HG02678 (cell line): ENCODE measurements around the gene CEP128.
A peak's percentile ranks its signal among the peaks of the same experiment; 100 is the strongest.

Experiments
- ATAC-seq: cut with Tn5 transposase; IDR thresholded peaks from one replicate; pipeline ENCODE4 v1.9.1; 2021; ENCODE audit warnings: mild to moderate bottlenecking, moderate library complexity; ENCODE audit not compliant: unreplicated experiment

Gene CEP128

DNA sequence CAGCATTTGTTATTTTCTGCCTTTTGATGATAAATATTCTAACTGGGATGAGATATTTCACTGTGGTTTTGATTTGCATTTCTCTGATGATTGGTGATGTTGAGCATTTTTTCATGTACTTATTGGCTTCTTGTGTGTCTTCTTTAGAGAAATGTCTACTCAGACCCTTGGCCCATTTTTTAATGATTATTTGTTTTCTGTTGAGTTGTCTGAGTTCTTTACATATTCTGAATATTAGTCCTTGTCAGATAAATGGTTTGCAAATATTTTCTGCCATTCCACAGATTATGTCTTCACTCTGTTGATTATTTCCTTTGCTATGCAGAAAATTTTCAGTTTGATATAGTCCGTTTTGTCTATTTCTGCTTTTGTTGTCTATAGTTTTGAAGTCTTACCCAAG lies 317.0 kb downstream of the CEP128 start:
- ATAC-seq = no peak

DNA sequence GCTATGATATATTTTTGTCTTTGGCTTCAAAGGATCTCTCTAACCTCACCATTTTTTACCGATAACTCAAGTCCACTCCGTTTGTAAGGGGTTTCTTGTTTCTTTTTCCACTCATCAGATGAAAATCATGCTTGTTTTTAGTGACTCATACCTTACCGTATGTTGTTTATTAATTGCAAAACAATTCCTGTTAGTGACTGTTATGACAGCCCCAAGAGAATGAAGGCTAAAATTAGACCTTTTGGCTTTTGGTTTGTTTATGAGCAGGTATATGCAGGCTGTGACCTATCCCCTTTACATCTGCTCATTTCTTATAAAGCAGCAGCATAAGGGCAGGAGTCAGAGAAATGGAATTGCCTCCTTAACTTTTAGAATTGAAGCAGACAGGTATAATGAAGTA lies 319.8 kb downstream of the CEP128 start:
- peak; percentile 75 for ATAC-seq

DNA sequence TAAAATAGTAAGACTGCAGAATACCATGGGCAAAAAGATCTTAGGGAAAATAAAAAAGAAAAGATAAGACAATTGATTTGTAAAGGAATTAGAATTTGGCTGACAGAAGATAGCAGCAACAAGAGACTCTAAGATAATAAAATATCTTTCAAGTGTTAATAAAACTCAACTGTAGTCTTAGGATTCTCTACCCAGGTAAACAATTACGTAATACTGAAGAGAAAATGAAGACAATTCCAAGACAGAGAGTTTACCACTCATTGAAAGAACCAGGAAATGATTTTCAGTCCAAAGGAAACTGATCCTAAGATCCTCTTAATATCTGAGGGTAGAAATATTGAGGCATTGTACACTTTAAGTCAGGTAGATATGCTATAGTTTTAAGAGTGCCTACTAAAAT lies 321.1 kb downstream of the CEP128 start:
- ATAC-seq = no peak

DNA sequence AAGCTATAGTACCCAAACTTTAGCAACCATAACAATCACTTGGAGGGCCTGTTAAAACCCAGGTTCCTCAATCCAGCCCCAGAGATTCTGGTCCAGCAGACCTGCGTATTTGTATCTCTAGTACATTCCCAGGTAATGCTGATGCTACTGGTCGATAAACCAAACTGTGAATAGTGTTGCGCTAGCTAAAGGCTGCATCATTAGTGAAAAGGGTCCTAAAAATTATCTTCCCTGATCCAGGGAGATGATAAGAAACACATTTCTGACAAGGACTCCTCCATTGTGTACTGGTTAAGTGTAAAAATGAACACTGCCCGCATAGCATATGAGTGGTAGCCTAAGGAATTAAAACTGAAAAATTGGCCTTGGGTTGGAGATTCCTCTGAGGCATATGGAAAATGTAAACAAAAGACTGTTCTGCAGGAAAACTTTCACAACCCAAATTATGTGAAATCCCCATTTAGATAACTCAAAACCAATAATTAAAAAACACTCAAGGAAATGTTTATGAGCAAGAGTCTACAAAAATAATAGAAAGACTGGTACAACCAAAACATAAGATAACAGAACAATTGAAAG lies 322.7 kb downstream of the CEP128 start:
- ATAC-seq = no peak

DNA sequence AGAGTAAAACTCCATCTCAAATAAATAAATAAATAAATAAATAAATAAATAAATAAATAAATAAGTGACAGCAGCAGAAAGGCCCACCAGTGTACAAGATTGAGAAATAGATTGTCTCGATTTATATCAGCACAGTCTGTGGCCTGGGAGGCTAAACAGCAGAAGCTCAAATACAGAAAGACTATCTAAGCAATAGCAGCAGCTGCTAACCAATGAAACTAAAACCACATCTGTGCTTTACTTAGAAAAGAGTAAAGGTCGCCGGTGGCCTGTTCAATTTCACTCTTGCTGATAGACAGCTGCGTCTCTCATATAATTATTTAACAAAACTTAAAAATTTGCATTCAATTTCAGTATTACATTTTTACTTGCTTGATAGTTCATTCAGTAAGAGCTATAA lies 325.7 kb downstream of the CEP128 start:
- peak; percentile 99 for ATAC-seq

DNA sequence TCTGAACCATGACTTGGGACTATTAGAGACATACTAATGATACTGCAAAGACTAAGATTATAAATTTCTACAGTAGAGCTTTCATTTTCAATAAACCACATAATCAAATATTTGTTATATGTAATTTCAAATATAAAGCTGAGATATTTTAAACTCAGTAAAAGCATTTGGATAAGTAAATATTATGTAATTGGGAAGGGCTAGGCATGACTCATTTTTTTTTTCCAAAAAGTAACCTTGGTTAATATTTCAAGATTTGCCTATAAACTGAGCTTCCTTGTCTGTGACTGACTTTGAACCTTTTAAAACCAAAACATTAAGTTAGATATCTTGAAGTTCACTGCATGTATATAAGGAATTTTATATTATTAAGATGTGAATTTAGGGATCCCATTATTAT lies 332.5 kb downstream of the CEP128 start:
- ATAC-seq = no peak

DNA sequence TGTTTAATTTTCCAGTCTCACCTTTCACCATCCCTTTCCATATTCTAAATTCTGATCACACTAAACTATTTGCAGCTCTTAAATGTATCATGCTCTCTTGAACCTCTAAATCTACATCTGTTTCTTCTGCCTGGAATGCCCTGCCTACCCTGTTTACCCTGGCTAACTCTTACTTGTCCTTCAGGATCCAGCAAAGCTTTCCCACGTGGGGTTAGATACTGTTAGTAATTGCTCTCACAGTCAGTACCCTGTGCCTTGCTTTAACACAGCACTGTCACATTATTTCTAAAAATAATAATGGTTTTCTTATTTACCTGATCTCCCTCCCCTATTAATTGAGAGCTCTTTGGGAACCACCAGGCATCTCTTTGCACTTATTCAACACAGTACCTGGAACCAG lies 333.0 kb downstream of the CEP128 start:
- ATAC-seq = no peak

DNA sequence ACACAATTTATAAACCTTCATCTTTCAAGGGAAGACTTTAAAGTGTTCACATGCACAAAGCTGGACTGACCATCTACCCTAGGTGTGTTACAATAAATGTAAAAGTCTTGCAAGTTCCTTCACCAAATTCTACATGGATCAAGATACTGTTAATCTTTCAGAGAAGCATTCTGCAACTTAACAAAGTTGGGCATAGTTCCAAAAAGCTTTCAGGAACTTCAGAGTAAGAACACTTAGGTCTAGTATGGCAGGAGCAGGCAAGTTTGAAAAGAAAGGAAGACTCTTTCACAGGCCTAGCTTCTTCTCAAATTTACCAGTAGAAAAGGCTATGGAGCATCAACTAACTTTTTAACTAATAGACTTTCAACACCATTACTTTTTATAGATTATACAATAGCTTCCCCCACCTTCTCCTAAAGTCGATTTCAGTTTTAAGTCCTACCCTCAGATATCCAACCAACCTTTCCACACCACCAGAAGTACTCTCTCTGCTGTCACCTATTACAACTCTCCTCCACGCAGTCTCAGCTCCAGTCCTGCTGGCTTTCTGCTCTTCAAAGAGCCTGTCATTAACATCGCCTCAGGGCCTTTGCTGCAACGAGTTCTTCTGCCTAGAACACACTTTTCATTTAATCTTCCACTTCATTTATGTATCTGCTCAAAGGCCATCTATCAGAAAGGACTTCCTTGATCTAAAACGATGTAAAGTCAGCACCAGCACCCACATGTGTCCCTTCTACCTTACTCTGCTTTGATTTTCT lies 333.9 kb downstream of the CEP128 start:
- no peak for ATAC-seq

DNA sequence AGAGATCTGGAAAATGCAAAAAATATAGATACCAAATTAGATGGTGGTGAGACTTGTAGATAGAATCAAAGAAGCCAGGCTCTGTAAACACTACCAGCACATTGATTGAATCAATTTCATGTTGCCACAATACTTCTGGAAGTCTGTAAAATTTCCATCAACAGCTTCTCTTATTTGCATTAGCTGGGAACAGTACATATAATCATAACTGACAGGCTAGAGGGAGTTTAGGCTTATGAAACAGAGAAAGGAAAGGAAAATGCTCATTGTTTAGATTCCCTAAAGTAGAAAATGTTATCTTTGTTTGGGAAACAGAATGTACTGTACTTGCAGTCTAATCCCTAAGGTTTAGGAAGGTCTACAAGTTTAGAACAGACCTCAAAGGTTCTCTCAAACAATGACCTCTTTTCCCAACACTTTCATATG lies 335.2 kb downstream of the CEP128 start:
- ATAC-seq = no peak

DNA sequence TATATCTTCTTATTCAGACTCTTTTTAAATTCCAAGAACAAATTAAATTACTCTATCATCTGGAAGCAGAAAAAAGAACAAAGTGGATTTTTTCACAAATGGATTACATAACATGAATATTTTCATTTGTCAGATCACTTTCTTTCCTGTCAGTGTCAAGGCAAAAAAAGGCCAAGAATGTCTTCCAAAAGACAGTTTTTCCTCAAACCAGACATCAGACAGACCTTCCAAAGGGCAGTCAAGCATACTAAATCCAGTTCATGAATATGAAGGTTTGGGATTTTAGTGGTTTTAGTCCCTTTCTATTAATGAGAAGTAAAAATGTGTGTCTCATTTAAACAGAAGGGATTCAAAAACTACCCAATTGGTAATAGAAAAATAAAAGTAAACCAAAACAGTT lies 336.0 kb downstream of the CEP128 start:
- no peak for ATAC-seq

DNA sequence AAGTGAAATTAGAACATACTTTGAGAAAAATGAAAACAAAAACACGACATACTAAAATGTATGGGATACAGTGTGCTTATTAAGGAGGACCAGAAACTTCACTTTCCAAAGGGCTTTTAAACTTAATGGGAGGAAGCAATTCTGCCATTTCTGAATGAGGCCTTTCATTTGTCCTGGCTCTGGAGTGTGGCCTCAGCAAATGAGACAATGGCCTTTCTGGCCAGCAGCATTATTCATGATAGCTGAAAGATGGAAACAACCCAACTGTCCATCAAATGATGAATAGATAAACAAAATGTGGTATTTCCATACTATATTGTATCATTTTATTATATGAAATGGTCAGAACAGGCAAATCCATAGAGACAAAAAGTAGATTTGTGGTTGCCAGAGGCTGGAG lies 338.6 kb downstream of the CEP128 start:
- no peak for ATAC-seq

DNA sequence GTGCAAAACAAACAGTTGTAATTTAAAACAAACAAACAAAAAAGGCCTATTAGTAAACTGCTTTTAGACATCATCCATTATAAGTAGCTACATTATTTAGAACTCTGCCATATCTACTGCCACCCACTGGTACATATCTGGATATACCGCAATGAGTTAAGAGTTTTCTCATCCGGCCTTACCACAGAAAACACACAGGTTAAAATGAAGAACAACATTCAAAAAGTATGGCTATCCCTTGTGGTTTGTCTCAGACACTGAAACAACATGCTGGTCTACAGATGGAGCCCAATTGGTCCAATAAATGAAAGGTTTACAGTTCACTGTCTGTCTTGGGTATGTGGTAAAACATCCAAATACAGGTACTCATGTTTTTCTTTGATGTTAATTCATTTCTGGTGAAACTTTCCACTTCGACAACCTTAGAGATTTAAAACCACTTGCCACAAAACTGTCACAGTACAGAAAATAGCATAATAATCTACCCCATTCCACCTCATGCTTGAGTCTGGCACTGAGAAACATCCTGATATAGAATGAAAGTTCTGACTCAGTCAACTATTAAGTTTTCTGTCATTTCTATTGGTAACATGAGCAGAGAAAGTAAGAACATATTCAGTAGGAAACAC lies 354.3 kb downstream of the CEP128 start:
- ATAC-seq = peak; percentile 97

DNA sequence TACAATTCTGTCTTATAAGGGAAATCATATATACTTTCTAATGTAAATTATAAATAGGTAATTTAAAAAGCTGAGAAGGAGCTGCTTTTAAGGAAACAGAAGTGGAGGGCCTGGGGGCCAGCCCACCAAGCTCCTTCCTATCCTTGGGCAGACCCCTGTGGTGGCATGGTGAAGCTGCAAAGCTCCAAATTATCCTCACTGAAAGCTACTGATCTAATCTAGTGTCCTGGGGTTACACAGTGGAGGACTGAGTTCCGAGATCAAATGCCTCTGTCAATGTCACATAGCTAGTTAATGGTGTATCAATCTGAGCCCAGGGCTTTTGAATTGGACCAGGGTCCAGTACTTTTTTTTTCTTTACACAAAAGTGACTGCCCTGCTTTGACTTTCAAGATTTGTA lies 355.4 kb downstream of the CEP128 start:
- no peak for ATAC-seq

DNA sequence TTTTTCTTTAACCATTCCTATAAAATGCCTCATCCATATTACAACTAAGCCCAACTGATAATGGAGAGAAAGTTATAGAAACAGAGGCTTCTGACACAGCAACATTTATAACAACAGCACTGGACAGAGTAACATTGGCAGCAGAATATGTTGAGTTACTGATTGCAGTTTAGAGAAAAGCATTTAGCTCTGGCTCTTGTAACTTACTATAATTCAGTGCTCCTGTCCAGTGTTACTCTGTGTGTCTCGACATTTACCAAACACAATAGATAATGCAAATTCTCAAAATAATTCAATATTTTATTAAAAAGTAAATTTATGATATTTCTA lies 356.1 kb downstream of the CEP128 start:
- ATAC-seq = no peak

DNA sequence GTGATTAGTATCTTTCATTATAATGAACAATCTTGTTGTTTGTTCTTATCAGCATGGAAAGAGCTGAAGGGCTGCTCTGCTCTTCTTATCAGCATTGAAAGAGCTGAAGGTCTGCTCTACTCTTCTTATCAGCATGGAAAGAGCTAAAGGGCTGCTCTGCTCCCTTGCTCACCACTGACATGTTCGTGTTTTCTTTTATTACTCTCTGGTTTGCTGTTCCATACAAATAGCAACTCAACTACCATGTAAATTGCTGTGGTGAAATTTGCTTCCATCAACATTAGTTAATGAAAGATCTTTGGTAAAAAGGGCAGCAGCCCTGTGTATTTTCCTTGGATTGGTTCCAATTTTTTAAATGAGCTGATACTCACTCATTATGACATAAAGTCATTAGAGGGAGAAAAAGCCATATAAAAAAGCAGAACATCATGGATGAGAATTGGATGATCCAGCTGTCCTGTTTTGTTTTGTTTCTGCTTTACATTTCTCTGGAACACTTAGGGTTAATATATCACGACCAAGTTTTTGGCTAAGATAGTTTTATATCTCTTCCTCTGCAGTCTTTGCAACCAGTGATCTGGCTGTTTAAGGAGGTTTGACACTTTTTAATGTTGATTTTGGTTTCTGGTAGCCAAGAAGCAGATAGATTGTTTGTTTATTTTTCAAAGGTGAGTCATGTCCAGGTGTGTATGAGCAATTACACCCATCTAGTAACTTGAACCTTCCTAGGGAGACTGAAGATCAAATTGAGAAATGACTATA lies 356.6 kb downstream of the CEP128 start:
- ATAC-seq = no peak

DNA sequence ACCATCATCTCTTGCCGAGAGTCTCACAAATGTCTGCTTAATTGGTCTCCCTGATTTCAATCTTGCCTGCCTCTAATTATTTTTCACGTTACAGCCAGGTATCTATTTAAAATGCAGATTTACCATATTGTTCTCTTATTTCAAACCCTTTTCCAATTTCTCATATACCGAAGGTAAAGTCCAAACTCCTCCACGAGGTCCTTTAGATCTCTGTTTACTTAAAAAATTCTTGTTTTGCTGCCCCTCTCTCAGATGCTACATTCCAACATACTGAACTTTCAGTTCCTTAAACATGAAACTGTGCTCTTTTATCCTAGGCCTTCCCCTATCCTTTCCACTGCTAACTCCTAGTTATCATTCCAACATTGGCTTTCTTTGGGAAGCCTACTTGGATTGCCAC lies 363.9 kb downstream of the CEP128 start:
- no peak for ATAC-seq

DNA sequence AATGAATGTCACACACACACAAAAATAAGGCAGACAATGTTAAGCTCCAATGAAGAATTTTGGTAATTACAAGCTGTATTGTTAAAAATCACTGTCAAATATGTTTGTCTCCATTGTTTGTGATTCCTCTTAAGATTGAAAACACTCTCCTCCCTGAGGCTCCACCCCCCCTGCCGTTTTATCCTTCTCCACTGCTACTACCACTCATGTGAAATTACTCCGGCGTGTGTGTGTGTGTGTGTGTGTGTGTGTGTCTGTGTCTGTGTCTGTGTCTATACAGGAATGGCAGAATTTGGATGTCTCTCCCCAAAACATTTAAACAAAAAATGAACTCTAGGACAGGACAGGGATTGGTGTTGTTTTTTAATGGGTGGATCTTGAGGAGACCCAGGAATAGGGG lies 365.1 kb downstream of the CEP128 start:
- ATAC-seq = no peak

DNA sequence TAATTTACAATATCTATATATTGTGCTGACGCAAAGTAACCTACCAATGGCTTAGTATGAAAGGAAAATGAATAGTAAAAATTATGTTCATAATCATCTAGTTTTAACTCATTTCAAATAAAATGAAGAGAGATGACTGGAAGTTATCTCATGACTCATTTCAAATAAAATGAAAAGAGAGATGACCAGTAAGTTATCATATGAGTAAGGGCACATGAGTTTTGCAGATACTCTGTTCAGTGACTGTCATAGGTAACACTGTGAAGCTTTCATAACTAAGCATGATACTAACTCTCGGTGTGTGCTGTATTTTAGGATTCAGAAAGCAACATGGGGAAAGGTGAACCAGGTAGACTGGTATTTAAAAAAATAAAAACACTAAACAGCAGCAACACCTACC lies 365.8 kb downstream of the CEP128 start:
- no peak for ATAC-seq

DNA sequence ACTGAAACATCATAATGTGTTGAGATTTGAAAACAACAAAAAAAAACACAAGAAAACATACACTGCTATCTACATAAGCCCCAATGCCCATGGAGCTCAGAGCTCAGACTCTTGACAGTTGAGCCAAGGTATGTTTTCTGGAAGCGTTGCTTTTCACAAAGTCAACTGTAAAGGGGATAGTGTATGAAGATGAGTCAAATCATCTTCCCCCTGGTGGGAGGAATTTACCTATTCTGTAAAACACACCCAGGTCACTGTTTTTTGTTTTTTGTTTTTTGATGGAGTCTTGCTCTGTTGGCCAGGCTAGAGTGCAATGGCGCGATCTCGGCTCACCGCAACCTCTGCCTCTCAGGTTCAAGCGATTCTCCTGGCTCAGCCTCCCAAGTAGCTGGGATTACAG lies 368.9 kb downstream of the CEP128 start:
- no peak for ATAC-seq

DNA sequence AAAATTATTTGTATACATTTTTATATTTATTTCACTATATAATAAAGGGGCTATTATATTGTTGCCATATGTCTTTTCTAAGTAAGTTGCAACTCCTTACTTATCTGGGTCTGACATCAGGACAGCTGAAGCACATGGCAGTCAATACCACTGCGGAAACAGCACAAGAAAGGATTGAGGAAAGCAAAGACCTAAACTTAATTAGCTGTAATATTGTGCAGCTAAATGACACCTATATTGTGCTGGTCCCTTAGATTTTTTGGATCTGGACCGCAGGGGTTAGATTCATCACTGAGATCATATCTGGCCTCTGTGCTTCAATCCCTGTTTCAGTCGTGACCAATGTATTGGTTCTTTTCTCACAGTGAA lies 370.6 kb downstream of the CEP128 start:
- no peak for ATAC-seq

DNA sequence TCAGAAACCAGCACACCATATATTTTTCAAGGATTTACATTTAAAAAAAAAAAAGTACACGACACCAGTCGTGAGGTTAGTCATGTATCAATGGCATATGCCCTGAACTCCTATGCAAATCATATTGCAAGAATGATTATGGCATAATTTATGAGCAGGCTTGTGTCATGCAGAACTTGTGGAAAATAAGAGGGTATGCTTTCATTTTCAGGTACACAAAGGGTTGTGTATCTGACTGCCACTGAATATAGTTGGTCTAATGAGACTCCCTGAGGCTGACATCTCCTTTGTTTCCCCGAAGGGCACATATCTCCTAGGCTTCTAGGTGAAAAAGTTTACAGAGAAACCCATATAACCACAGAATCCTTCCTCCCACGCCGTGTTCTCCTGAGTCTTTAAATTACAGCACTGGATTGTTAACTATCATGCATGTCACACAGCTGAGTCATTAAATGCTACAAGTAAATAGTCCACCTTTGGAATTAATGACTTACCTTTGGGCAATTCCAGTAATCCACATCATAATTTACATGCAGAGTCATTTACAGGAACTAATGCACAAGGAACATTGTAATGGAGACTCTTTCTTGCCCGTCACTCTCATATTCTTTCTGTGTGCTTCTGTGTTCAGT lies 373.5 kb downstream of the CEP128 start:
- no peak for ATAC-seq
